NCI-H1694 (cell line): Measurements from ENCODE around the gene TMEM45A.
"Not testable (repeated sequence)": the region's sequence is repeated elsewhere in the genome, so short reads cannot be mapped to it uniquely, and the experiment has no call there.

Experiments used
- DNase-seq: peaks from one replicate; lab custom pipeline; 2025; lab: John Stamatoyannopoulos, UW

Gene TMEM45A

DNA sequence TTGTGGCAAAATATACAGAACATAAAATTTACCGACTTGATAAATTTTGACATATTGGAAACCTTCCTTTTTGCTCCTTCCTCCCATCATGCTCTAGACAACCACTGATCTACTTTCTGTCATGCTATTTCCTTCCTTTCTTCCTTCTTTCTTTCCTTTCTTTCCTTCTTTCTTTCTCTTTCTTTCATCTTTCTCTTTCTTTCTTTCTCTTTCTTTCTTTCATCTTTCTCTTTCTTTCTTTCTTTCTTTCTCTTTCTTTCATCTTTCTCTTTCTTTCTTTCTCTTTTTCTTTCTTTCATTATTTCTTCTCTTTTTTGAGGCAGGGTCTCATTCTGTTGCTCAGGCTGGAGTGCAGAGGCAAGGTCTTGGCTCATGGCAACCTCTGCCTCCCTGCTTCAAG is 8.9 kb upstream of the TMEM45A start:
- no peak for DNase-seq

DNA sequence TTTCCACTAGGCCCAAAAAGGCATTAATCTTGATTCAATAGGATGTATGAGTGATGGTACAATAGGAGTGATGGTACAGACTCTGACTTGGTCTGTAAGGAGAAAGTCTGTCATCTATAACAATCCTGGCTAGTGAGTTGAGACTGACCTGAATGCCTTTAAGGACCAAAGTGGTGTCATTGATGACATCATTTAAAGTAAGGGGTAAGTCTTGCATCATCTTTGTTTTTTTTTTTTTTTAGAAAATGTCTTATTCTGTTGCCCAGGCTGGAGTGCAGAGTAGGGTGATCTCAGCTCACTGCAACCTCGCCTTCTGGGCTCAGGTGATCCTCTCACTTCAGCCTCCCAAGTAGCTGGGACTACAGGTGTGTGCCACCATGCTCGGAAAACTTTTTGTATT is 5.6 kb upstream of the TMEM45A start:
- no peak for DNase-seq

DNA sequence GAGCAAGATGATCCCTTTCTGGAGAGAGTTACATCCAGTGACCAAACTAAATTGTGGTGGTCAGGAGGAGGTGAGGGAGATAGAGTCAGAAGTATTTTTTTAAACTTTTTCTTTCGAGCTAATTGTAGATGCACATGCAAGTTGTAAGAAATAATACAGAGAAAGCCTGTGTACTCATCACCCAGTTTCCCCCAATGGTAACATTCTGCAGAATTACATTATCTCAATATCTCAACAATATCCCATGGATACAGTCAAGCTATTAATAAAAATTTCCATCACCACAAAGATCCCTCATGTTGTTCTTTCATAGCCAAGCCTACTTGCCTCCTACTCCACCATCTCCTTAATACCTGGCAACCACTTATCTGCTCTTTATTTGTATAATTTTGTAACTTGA is 3.3 kb upstream of the TMEM45A start:
- DNase-seq, result no peak

DNA sequence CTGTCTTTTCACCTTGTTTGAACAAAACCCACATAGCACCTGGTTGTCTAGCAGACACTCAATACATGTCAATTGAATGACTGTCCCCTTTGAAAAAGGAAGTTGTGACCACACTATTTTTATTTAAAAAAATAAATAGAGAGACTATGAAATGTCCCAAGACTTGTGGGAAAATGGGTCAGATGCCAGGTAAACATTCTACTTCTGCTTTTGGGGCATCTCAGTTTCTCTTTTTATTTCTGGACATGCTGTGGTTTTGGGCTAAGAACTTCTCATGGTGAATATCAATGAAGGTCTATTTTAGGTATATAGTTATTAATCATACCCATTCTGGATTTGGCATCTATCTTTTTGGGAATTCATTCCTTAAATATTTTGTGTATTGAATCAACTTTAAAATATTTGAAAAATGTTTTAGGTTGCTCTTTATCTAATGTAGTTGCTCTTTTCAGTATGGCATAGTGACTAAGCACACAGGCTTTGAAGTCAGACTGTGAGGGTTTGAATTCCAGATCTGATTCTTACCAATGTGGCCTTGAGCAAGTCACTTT is 4.4 kb downstream of the TMEM45A start:
- DNase-seq, result no peak

DNA sequence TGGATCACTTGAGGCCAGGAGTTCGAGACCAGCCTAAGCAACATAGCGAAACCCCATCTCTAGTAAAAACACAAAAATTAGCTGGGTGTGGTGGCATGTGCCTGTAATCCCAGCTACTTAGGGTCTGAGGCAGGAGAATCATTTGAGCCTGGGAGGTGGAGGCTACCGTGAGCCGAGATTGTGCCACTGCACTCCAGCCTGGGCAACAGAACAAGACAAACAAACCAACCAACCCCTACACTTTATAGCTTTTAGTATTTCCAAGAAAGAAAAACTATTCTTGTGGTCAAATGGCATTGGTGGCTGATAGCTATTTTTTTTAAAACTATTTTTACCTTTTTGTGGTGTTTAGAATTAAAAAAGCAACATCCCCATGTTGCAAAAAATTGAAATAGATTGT is 7.2 kb downstream of the TMEM45A start:
- DNase-seq, result no peak

DNA sequence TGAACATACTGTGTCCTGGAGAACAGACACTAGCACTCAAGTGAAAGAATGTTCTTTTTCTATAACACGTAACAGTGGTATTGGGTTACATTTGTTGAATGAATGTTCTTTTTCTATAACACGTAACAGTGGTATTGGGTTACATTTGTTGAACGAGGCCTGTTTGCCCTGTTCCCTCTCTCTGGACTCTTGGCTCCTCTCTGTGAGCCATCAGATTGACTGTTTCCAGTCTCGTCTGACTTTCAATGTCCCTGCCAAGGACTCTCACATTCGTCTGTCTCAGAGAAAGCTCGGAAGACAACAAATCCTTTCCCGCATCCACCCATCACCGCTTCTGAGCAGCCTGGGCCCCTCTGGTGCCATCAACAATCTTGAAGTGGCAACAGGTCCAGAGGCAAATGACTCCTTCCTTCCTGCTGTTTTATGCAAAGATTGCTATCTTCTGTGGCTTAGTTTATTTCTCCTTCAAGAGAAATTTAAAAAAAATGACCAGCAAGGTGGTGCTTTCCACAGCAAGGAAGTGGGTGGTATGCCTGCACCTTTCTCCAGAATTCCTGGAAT is 8.0 kb downstream of the TMEM45A start:
- no peak for DNase-seq

DNA sequence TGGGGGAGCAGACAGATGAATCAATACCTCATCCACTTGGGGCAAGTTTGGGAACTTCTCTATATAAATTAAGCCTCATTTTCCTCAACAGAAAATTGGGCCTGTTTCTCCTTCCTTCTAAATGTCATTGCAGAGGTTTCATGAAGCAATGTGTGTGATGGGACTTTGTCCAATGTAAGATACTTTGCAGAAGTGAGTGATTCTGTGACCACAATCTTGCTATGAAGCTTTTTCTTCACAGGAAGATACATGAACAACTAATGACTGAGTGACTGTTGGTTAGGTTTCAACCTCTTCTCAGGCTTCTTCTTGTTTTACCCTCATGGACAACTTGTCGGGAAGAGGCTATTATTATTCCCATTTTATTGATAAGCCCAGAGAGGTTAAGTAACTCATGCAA is 11.0 kb downstream of the TMEM45A start:
- no peak for DNase-seq

DNA sequence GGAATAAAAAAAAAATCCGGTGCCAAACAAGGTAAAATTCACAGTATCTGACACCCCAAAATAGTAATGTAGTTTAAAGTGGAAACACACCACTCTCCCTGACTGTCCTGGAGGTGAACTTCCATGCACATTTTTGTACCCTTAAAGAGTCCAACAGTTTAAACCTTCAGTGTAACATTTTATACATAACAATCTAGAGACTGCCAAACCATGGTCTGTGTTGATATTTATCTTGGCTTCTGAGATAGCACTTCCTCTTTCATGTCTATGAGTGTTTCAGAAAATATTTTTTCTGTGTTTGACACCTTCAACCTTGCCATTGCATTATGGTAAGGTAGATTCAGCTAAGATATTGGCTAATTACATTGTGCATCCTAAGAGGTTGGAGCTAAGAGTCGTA is 13.9 kb downstream of the TMEM45A start:
- DNase-seq, result no peak

DNA sequence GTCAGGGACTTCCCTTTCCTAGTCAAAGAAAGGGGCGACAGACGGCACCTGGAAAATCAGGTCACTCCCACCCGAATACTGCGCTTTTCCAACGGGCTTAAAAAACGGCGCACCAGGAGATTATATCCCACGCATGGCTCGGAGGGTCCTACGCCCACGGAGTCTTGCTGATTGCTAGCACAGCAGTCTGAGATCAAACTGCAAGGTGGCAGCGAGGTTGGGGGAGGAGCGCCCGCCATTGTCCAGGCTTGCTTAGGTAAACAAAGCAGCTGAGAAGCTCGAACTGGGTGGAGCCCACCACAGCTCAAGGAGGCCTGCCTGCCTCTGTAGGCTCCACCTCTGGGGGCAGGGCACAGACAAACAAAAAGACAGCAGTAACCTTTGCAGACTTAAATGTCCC is 17.4 kb downstream of the TMEM45A start:
- not testable (repeated sequence) for DNase-seq

DNA sequence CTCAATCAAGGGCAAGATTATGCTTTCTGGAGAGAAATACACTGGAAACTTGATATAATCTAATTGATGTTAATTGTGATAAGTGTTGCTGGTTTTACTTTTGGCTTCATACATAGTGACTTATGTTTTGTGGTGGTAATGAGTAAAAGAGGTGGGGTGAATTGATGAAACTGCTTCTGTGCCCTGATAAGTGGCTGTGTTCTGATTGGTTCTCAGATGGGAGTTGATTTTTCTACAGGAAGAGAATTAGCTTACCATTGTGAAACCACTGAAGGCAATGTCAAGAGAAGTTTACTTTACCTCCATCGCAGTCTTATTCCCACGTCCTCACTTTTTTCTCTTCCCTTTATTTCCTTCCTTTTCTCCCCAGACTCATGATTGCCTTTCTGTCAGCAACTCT is 23.8 kb downstream of the TMEM45A start:
- DNase-seq, result no peak

DNA sequence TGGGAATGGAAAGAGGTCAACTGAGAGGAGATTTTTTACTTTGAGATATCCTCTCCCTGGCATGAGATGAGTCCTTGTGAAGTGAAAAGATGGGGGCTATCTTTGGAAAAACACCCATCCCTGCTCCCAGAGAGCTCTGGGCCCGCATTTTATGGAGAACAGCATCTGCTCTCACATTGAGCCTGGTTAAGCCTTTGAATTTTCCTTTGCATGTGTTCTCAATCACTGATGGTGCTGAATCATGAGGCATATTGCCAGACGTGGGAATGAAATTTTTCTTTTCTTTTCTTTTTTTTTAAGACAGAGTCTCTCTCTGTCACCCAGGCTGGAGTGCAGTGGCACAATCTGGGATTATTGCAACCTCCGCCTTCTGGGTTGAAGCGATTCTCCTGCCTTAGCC is 24.4 kb downstream of the TMEM45A start:
- DNase-seq, result no peak

DNA sequence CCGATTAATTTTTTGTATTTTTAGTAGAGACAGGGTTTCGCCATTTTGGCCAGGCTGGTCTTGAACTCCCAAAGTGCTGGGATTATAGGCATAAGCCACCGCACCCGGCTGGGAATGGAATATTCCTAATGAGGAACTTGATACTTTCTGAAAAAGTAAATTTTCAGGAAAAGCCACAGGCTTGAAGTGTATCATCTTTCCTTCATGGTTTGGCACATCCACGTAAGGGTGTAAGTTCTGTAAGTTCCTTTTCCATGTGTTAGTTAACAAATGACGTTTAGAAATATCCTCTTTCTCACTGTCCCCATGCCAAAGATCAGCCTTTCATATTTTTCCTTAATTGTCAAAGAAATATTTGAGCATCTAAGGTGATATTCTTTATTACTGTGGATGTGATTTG is 24.9 kb downstream of the TMEM45A start:
- no peak for DNase-seq

DNA sequence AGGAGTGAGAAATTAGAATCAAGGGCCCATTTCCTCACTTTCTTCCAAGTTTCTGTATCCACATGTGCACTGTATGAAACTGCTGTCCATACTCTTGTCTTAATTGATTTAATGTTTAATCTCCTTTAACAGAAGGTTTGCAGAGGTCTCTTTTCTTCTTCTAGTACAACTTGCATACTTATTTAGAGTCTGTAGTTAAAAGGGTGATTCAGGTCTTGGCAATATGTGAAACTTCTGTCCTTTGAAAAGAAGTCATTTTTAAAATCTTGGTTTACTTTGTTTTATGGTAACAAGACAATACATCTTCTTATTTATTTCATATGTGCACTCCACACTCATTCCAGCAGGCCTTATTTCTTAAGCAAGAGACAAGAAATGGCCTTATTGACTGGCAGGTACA is 25.8 kb downstream of the TMEM45A start:
- DNase-seq, result no peak

DNA sequence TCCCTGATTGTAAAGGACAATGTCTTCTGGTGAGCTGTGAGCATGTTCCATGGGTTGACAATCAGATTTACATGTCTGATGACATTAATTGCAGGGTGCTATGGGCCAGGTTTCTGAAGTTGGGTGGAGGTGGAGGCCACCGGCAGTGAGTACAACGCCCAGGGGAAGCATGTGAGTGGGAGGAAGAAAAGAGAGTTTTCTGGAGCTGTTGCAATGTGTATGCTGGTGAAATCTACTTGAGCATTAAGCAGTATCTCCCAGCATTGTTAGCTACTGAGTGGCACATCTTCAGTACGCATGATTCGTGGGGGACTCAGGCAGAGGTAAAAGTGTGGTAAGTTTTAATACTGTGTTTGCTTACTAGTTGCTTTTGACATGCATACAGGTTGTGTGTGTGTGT is 26.6 kb downstream of the TMEM45A start:
- DNase-seq, result no peak

DNA sequence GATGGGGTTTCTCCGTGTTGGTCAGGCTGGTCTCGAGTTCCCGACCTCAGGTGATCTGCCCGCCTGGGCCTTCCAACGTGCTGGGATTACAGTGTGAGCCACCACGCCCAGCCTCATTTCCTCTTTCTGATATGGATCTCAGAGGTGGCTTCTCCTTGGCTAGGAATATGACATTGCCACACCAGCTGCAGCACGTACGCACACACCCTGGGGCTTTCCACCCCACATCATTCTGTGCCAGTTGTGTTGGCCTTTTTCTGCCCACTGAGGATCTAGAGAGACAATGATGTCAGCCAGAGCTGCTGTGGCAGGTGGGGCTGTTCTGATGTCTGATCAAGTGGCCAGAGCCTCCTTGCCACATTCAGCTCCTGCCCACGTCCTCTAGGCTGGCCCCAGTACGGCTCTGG is 29.0 kb downstream of the TMEM45A start:
- no peak for DNase-seq

DNA sequence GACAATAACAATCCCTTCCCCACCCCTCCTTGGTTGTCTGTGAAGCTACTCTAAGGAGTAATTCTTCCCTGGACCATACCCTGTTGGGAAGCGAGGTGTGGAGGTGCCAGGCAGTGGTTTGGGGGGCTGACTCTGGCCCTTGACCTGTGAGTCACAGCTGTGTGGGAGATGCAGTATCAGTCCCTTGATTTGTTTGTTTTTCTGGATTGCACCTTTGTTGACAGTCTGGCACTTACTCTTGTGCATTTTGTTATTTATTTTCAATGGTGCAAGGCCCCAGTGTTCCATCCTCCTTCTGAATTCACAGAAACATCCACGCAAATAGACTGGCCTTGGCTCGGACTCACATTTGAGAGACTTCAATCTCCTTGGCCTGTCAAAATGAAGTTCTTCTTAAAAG is 29.7 kb downstream of the TMEM45A start:
- DNase-seq, result no peak

DNA sequence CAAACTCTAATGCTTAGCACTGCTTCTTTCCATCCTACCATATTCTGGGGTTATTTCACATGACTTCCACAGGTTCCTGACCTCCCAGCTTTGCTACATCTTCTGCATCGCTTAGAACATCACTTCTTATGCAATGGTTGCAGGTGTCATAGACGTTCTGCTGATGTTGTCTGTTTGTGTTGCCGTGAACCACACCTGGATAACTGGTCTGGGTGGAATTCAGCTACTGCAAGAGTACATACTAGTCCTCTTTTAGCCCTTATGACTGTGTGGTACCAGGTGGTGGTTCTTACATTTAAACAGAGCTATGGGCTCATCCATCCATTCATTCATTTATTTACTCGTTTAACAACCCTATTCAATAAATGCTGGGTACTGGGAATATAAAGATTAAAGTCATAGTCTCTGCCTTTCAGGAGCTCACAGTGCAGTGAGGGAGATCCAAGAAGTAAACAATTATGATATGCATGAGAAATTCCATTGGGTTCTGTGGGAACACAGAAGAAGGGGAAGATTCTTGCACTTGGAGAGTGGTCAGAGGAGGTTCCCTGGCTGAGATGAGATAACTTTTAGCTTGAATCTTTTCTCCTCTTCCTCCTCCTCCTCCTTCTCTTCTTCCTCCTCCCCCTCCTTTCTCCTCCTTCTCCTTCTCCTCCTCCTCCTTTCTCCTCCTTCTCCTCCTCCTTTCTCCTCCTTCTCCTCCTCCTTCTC is 30.8 kb downstream of the TMEM45A start:
- DNase-seq, result no peak

DNA sequence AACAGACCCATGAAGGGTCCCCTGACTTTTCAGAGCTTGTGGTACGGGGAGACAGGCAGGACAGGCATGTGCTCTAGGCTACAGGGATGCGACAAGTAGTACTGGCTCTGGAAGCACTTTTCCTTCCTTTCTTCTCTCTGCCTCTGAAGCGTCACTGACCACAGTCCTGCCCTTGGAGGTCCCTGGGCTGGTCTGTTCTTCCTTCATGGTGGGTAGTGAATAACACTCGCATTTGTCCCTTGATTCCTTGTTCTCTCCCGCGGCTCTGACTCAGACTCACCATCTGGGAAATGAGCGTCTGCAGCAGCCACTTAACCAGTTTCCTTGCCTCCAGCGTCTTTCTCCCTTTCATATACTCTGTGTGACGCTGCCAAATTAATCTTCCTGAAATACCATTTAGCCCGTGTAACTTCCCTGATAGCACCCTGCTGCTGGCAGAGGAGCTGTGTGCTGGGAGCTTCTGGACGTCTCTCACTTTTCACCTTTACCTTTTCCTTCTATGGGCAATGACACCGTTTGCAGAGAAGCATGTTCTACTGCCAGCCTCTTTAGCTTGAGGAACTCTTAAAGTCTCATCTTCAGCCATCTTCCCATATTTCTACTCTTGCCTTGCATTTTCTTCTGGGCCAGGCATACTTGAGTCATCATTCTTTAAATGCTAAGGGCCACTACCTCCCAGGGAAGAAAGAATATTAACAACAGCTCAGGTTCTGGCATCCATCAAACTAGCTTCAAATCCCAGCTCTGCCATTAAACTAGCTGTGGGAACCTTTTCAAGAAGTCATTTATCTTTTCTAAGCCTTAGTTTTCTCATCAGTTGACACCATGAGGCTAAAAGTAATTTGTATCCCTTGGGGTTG is 33.6 kb downstream of the TMEM45A start:
- DNase-seq, result no peak

DNA sequence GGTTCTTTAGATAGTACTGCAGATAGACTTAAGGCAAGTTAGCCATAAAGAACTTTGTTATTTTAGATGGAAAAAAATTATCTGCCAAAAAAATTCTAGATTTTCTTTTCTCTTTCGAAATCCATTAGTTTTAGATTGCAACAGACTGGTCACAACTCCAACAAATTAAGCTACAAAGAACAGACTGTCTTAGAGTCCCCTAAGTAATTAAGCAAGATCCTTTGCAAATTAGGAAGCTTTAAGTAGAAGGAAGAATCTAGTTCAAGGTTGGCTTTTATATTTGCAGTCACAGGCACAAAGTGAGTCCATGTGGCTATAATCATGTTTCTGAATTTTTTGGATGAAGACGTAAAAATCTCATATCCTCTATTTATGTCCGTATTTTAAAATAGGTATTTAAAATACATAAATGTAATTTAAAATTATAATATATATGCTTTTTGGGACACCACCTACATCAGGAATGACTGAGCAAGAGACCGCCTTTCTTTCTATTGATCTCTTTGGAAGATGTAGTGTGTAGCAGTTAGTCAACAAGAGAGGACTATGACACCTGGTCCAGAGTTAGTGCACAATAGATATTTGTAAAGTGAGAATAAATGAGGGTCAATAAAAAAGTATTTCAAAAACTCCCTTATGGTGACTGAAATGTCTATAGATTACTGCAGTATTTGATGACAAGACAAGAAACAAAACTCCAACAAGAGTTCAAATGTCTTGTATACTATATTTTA is 34.4 kb downstream of the TMEM45A start:
- no peak for DNase-seq

DNA sequence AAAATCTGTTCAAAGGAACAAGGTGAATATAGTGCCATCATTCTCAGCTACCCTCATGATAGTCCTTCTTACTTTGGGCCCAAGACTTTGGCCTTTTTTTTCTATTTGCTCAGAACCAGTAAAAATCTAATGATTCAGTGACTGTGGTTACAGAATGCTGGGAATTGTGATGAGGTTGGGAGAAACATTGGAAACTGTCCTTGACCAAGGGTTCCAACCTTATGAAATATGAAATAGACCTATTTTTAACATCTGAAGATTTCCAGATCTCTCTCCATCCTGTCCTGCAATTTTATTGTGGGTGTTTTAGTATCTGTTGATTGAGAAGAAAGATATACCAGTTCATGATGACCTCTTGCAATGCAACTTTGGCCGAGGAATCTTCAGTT is 34.9 kb downstream of the TMEM45A start:
- DNase-seq, result no peak

DNA sequence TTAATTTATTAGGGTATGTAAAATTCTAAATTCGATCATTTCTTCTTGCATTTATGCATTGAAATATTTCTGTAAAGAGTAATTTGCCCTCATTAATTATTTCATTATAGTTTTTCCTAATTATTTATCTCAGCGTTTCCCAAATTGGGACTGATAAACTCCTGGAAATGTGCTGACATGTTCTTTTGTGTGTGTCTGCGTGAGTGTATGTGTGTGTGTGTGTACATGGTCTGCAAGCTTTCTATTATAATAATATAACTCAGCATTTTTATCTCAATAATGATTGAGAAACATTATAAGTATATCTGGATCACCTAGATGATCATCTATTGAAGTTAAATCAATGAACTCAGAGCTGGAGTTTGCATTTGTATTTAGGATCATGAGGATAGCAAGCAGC is 38.7 kb downstream of the TMEM45A start:
- no peak for DNase-seq

DNA sequence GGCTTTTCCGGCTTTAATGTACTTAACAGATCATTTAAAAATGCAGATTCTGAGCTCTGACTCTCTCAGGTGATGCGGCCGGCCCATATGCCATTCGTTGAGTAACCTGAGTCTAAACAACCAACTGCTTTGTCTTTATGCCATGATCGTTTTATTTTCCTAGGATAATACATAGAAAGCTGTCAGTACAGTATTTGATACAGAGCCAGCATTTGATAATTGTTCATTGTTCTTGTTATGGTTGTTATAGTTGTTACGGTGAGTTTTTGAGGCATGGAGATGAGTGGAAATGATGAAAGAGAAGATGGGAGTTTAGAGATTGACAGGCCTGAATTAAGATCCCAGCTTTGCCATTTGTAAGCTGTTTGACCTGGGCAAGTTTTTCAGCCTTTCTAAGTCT is 40.0 kb downstream of the TMEM45A start:
- DNase-seq, result no peak
